ENCODE results near the gene APMAP.

DNA sequence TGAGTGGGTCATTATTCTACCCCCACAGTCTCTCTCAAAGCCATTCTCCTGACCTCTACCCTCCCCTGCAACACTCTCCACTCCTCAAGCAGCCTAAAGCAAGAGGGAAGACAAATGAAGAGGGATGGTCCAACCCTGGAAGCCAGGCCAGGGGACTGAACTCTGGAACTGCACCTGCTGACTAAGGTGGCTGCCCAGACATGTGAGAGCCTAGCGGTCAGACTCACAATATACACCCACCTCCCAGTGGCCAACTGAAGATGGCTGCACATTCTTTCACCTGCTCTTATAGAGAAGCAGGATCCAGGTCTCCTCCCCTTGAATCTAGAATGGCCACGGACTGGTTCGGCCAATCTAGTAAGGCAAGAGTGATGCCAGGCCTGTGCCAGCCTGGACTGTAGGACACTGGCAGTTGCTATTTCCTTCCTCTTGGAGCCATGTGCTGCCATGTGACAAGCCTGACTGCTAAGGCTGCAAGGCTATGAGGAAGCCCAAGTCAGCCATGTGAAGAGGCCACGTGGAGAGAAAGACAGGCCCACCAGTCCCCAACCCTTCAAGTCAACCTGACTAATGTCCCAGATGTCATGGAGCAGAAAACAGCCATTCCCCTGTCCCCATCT lies 33.5 kb upstream of the APMAP start:
- TF ChIP-seq, protein P1, sequence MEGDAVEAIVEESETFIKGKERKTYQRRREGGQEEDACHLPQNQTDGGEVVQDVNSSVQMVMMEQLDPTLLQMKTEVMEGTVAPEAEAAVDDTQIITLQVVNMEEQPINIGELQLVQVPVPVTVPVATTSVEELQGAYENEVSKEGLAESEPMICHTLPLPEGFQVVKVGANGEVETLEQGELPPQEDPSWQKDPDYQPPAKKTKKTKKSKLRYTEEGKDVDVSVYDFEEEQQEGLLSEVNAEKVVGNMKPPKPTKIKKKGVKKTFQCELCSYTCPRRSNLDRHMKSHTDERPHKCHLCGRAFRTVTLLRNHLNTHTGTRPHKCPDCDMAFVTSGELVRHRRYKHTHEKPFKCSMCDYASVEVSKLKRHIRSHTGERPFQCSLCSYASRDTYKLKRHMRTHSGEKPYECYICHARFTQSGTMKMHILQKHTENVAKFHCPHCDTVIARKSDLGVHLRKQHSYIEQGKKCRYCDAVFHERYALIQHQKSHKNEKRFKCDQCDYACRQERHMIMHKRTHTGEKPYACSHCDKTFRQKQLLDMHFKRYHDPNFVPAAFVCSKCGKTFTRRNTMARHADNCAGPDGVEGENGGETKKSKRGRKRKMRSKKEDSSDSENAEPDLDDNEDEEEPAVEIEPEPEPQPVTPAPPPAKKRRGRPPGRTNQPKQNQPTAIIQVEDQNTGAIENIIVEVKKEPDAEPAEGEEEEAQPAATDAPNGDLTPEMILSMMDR (IDR thresholded peaks at IDR 0.05; ENCODE audit: low read depth, low read length): no peak
- no peak for TF ChIP-seq EZH2phosphoT487 (IDR thresholded peaks at IDR 0.05; ENCODE audit: low read depth)

All from OCI-LY3 (cell line).